HG02623 (cell line): ENCODE results near the gene HPS4.

ENCODE experiments used
- ATAC-seq: cut with Tn5 transposase; IDR thresholded peaks from one replicate; pipeline ENCODE4 v1.9.1; 2021; ENCODE audit warnings: moderate library complexity; ENCODE audit not compliant: unreplicated experiment

The HPS4 gene

DNA sequence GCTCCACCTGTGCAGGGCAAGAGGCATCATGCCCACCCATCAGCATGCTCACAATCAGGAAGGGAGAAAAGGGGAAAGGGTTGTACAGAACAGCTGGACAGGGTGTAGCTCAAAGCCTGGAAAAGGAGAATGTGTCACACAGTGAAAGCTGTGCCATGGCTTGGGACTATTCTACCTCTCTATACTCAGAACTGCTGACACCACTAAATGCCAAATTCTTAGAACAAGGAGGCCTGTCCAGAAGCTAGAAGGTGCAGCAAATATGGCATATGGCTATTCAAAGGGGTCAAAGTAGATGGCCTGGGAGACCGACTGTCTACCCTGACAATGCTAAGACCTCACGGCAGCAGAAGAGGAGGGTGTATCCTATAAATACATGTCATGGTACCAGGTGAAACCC, 12.8 kb downstream of the HPS4 start:
- ATAC-seq: no peak

DNA sequence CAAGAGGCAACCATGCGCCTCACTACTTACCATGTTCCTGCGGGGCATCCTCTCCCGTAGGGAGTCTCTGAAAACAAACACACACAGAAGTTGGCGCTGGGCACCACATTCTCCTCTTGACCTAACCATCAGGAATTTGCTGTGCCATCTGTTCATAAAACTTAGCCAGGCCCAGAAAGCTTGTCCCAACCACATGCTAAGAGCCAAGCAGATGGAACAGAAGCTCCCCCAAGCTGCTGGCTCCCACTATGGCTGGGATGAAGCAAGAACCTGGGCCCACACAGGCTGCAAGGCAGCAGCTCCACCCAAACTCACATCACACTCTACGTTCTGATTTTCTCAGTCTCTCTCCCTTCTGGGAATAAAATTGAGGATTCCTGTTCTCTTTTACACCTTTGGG, 17.4 kb downstream of the HPS4 start:
- no peak for ATAC-seq

DNA sequence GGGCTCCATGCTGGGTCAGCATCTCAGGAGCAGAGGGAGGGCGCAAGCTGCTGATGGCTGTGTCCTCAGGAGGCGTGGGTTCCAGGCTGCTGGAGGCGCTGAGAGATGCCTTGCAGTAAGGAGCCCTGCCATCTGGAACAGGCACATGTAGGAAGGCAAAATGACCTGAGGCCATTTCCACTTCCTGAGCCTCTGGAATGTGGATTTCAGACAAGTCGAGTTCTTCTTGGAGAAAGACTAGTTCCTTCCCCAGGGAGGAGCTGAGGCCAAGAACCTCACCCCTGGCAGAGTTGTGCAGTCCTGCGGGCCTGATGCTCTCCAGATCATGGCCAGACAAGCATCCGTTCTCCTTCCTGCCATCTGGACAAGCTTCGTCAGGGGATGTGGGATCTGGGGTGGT, 19.3 kb downstream of the HPS4 start:
- ATAC-seq: no peak

DNA sequence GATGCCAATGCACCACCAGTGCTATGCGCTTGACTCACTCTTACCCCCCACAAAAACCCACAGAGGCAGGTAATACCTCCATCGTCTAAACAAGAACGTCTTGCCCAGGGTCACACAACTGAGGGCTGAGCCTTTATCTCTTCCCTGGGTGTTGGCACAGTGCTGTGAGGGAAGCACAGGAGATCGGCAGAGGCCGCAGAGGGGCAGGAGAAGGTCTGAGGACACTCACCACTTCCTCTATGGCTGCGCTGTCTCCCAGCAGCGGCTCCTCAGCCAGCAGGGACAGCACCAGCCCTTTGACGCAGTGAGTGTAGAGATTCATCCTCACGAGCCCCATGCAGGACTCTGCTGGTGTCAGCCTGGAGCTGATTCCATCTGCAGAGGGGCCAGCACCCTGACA, 19.9 kb downstream of the HPS4 start:
- no peak for ATAC-seq

DNA sequence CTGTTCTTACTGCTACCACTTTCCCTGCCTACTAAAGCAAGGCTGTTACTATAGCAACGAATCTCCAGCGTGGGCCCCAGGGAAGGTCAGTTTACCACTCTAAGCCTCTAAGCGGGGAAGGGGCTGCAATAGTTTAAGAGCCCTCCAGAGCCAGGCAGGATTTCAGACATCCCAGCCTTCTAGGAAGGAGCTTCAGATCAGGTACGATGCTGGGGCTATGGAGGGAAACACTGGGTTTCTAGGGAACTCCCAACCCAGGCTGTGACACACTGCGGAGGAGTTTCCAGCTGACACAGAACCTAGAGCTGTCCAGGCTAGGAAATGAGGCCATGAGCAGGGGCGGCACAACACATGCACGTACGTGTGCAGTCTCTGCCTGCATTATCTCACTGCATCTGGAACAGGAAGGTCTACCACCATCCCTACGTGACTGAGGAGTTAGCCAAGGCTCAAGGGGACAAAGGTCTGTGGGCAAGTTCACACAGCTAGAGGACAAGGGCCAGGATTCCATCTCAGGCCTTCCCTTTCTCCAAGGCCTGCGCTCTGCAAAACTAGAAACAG, 20.4 kb downstream of the HPS4 start:
- no peak for ATAC-seq

DNA sequence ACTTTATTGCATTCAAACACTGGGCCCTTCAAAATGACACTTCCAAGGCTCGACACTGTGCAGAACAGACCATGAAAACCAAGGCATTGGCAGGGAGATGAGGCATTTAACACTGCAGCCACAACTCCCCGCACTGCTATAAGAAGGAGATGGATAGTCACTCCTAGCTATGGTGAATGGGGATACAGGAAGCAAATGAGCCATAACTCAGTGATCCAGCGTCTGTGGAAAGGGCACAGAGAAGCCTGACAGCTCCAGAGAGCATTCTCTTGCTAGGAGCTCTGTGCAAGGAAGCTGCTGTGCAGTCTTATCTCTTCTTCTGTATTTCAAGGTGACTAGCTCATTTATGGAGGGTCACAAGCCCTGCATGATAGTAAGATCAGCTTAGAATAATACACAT, 20.9 kb downstream of the HPS4 start:
- ATAC-seq: no peak

DNA sequence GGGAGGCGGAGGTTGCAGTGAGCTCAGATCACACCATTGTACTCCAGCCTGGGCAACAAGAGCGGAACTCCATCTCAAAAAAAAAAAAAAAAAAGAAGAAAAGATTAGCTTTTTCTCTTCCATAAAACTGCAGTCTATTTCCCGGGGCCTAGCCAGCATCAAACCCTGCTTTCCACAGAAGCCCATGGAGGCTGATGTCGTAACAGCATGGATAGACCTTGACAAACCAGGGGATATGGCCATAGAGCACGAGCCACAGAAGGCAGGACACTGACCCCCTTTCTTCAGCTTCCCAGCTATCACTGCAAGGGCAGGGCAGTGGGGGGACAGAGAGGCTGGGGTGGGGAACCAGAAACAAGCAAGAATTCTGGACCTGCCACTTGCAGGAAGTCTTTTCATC, 21.5 kb downstream of the HPS4 start:
- no peak for ATAC-seq

DNA sequence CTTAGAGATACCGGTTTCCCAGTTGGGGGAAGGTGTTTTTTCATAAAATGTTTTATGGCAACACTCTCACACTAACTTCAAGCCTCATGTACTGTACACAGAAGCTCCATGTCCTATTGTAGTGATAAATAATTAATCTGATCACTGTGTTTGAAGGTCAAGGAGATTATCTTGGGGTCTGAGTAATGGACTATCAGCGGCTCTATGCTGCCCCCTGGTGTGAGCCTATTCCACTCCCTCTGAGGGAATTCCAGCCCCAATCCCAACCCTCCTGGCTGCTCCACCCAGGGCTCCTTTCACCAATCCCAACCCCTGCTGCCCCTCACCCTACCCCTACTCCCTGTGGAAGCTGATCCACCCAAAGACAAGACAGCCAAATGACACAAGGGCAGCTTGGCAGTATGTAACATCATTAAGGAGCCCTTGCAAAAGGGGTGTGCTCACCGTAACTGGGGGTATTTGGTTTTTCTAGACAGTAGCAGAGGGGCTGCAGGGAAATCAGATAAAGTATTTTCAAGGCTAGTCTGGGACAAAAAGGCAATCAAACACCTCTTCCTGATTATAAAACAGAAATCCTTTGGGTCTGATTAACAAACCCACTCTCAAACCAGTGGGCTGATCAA, 22.3 kb downstream of the HPS4 start:
- ATAC-seq: no peak

DNA sequence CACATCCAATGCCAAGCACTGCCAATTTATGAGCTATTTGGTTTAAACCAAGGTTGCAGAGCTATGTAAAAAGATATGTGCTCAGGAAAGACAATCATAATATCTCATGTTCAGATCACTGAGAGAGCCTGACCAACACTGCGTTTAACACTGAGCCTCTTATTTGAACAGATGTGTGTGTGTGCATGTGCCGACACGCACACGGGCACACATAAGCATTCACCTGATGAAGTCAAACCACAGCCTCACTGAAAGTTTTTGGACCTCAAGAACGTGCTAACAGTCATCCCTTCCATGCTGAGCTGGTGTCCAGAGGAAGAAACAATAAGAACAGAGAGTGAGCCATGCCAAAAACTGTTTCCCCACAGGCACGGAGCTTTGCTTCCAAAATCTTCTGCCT, 23.4 kb downstream of the HPS4 start:
- no peak for ATAC-seq

DNA sequence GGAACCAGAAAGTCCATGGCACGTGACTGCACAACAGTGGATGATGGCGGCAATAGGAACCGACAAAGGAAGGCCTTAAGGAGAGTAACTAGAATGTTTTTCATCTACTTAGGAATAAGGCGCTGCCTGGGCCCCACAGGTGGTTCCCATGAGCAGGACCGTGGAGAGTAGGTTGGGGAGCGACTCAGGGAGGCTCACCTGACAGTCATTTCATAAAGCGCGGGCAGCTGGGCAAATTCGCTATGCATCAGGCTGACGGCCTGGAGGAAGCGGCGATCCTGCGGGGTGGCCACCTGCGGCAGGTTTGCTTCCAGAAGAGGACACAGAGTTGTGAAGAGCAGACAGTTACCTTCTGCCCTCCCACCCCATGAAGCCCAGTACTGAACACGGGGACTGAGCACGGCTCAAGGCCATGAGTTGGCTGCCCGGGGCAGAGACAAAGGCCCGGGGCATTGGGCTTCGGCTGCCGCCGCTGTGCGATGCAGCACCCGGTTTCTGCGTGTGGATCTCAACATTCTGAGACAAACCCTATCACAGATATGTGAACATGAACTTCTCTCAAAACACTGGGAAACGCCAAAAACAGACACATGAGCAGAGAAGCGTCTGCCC, 25.8 kb downstream of the HPS4 start:
- ATAC-seq: no peak

DNA sequence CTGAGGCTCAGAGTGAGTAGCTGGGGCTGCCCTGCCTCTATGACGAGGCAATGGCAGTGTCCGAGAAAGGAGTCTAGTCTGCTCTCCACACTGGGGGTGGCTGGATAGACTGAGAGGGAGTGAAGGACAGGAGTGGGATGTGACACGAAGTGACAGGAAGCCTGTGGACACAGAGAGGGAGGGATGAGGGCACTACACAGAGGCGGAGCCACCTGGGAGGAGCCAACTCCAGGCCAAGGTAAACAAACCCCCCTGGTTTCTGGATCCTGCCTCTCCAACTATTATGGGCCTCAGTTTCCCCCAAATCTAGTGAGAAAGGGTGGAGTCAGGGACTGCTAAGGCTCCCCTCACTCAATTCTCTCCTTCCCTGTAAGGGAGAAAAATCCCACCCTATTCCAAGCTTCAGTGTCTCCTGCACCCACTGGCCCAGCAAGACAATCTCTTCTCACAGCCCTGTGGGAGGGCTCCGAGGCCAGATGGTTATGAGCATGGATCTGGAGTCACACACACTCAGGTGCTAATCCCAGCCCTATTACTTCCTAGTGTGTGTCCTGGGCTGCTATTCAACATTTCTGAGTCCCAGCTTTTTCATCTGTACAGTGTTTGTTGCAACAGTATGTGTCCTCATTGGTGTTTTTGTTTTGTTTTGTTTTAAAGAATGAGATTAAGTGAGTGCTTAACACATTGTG, 29.6 kb downstream of the HPS4 start:
- ATAC-seq: no peak

DNA sequence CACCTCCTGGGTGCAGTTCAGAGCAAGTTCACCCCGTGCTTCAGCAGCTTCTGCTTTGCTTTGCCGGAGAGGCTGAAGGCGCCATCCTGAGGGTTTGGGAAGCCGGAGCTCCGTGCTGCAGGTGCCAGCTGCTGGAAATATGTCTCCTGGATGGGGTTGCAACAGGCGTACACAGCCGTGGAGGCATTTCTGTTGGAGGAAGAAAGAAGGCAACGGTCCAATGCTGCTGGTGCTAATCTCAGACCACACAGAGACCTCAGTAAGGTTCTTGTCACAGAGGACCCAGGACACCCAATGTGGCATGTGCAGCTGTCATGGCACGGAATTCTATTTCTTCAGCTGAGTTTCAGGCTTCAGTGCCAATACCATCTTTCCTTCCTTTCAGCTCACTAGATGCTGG, 30.4 kb downstream of the HPS4 start:
- no peak for ATAC-seq

DNA sequence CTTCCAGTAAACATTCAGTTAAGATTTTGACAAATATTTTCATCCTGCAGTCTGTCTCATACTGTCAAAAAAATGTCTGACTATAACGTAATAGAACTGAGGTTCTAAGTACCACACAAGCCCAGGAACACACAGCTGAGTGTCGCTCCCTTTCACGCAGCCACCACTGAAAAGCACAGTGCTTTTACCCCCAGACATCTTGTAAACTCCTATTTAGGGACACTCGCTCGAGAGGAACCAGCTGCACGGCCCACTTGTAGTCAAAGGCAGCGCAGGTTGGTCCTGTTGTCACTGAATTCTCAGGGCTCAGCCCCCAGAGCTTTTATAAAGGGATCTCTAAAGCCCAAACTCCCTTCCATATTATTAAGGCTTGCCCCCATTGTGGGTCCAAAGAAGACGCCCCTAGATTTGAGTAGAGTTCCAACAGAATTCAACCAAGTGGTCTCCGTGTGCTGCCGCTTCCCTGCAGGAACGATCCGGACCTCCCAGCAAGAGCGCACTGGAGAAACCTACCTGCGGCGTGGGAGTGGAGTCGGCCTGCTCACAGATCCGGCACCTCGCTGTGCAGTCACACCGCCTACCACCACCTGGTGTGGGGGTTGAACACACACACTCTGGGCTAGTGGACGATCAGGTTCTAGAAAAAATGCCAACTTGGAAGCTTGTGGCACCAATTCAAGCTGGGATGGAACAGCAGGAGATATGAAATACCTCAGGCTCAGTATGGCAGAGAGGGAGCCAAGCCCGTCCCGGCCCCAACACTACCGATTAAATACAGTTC, 31.2 kb downstream of the HPS4 start:
- no peak for ATAC-seq

DNA sequence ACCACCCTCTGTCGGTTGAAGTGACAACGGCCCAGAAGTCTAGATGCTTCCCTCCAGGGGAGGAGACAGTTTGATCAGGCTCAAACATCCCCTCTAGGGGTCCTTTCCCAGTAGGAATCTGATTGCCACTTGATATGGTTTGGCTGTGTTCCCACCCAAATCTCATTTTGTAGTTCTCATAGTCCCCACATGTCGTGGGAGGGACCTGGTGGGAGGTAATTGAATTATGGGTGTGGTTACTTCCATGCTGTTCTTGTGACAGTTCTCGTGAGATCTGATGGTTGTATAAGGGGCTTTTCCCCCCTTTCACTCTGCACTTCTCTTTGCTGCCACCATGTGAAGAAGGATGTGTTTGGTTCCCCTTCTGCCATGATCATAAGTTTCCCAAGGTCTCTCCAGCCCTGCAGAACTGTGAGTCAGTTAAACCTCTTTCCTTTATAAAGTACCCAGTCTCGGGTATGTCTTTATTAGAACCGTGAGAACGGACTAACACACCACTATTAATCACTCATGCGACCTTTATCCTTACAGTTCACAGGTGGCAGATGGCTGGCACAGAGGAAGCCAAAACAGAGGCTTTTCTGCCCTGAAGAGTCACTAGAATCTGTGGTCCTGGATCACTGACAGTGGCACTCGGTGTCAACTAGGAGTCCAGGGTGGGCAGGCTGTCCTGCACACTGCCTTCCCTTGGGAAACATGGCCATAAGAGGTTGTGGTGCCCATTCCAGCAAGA, 33.0 kb downstream of the HPS4 start:
- no peak for ATAC-seq

DNA sequence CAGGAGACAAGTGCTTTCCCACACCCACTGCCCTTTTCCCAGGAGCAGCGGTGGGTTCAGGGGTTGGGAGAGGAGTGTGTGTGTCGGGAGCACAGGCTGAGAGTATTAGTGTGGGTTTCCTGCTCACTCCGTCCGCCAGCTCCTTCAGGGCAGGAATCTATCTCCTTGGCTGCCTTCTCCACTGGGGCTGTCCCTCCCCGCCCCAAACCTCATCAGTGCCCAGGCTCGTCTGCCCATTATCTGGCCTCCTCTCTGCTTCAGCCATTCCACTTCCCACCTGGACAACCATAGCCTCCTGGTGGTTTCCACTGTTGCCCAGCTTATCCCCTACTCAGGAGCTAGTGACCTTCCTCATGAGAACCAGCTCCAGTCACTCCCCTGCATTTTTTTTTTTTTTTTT, 34.6 kb downstream of the HPS4 start:
- ATAC-seq: no peak

DNA sequence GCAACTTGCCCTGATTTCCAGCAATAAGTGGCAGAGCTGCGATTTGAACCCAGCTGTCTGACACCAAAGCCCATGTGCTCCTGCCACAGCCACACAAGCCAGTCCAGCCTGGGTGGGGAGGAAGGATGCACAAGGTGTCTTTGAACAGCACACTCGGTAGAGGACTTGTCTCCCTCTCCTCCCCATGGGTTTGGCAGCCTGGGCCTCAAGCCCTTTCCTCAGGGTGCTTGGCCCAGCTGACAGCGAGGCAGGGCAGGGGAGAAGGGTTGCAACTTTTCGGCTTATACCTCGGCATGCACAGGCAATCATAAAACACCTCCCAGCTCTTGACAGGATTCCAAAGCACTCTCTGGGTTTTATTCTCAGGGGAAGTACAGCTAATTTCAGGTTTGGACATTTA, 35.2 kb downstream of the HPS4 start:
- ATAC-seq: no peak

DNA sequence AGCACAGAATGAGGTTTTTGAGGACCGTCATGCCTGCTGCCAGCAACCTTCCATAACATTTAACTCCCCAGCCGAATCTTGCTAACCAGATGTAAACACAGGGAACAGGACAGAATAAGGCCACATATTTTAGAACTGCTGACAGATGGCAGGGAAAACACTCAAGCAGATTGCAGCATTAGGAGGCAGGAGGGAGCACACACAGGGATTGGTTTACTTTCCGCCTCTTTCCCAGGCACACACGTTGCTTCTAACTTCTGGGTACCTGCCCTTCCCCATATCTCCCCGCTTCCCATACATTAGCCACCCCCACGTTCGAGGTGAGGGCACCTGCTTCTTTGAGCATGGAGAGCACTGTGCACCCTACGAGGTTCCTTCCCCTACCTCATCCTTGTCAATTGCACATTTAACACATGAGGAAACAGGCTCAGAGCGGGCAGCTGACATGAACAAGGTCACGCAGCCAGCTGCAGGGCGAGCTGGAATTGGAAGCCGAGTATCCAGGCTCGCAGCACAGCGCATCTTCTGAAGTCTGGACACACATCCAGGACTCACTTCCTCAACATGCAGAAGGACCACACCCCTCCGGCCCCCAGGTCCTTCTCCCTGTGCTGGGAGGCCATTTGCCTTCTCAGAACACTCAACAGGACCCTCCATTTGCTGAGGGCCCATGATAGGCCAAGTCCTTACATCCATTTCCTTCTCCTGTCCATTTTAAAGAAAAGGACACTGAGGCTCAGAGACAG, 35.8 kb downstream of the HPS4 start:
- no peak for ATAC-seq

DNA sequence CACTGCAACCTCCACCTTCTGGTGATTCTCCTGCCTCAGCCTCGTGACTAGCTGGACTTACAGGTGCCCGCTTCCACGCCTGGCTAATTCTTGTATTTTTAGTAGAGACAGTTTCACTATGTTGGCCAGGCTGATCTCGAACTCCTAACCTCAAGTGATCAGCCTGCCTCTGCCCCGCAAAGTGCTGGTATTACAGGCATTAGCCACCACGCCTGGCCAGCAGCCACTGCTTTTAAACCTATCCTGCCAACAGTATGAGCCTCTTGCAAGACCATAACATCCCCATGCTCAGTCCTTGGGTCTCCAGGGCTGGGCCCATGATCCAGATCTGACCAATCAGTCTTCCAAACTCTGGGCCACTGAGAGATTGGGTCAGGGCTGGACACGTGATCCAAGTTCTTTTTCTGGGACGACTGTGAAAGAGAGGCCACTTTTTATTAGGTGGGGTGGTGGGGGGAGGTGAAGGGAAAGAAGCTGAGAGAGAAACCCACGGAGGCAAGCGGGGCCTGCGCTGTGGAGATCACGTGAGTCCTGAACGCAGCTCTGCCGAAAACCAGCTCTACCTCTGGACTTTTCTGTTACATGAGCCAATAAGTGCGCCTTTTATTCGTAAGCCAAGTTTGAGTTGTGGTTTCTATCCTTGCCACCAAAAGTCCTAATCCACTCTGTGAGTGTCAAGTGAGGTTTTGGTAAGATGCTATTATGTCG, 36.6 kb downstream of the HPS4 start:
- no peak for ATAC-seq

DNA sequence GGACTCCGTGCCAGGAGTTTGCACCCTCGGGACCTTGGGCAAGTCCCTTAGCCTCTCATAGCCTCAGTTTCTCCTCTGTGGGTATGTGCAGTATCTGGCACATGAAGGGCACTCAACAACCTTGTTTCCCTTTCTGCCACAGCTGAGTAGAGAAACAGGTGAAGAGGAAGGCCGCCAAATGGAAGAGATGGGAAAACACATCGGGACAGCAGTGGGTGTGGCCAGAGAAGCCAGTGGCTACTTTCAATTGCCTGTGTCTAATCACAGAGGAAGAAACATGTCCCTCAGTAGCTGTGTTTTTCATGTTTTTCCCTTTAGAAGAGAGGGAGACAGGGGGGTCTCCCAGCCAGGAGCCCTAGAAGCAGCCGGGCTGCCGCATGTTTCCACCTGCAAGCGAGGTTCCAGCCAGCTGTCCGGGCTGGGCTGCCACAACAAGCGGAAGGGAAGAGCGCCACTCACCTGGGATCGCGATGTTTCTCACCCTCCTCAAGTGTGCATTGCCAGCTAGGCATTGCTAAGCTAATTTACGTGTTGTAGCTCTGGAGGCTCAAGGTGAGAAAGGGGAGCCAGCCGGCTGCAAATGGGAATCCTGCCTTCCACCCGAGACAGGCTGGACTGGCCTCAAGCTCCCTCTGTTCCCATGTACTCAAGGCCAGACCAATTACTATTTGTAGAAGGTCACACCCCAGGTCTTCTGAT, 37.9 kb downstream of the HPS4 start:
- ATAC-seq: no peak
